Stimulated activated CD8-positive, alpha-beta memory T cell treated with anti-CD3 and anti-CD28 coated beads, Interleukin-15, amount 100 ng/mL, for 48 hours (primary cell): Measurements from ENCODE around the gene PRCD.

Source experiments
- DNase-seq, 2 donors: peaks; one replicate each; pipeline ENCODE4 v3.0.0-alpha.2; 2020; ENCODE audit warnings: low read depth in 2 of 2

The PRCD gene

GRCh38 chr17:76540381-76541300, 797 bp downstream of the PRCD start:
- no peak for DNase-seq

- DNase-seq = no peak
Measured at GRCh38 chr17:76541739-76542454, 2.1 kb downstream of the PRCD start.

GRCh38 chr17:76542566-76542971, 2.7 kb downstream of the PRCD start:
- no peak for DNase-seq

GRCh38 chr17:76542984-76543383, 3.1 kb downstream of the PRCD start:
- no peak for DNase-seq

GRCh38 chr17:76543482-76543825, 3.6 kb downstream of the PRCD start:
- DNase-seq = no peak

- no peak for DNase-seq
Measured at GRCh38 chr17:76543826-76544545, 4.1 kb downstream of the PRCD start.

GRCh38 chr17:76544546-76545365, 4.9 kb downstream of the PRCD start:
- no peak for DNase-seq

- DNase-seq = no peak
Measured at GRCh38 chr17:76545918-76546555, 6.2 kb downstream of the PRCD start.

- no peak for DNase-seq
Measured at GRCh38 chr17:76546556-76547182, 6.8 kb downstream of the PRCD start.

GRCh38 chr17:76547183-76547641, 7.4 kb downstream of the PRCD start:
- DNase-seq = no peak

- no peak for DNase-seq
Measured at GRCh38 chr17:76547642-76548202, 7.9 kb downstream of the PRCD start.

GRCh38 chr17:76548378-76549214, 8.8 kb downstream of the PRCD start:
- no peak for DNase-seq

GRCh38 chr17:76549215-76549518, 9.3 kb downstream of the PRCD start:
- no peak for DNase-seq

GRCh38 chr17:76549539-76549938, 9.7 kb downstream of the PRCD start:
- DNase-seq = no peak

GRCh38 chr17:76550712-76551615, 11.1 kb downstream of the PRCD start:
- no peak for DNase-seq

- DNase-seq = no peak
Measured at GRCh38 chr17:76551685-76552084, 11.8 kb downstream of the PRCD start.

GRCh38 chr17:76553178-76553908, 13.5 kb downstream of the PRCD start:
- no peak for DNase-seq

GRCh38 chr17:76554131-76554530, 14.3 kb downstream of the PRCD start:
- DNase-seq = no peak
